Left ventricle myocardium inferior (tissue), 1 donor: Measurements from ENCODE around the gene RIPOR2. TPM values are rescaled to one million over a fixed set of nuclear protein-coding genes. Genes with fewer than 3 reads are reported as not detected.

ENCODE experiments used
- DNase-seq: peaks from one replicate; pipeline ENCODE4 v3.0.0-alpha.2; 2020
- H3K27ac ChIP-seq: fragments of 200-600 bp; replicated peaks from 2 replicates; pipeline ENCODE4 v1.8.0; 2021
- H3K27me3 ChIP-seq: fragments of 200-600 bp; 2 replicates; pipeline ENCODE4 v1.8.0; 2021; ENCODE audit warnings: low read depth
- H3K36me3 ChIP-seq: fragments of 200-600 bp; 2 replicates; pipeline ENCODE4 v1.8.0; 2021
- H3K4me1 ChIP-seq: fragments of 200-600 bp; 2 replicates; pipeline ENCODE4 v1.8.0; 2021
- H3K4me3 ChIP-seq: fragments of 200-600 bp; 2 replicates; pipeline ENCODE4 v1.8.0; 2021; ENCODE audit warnings: mild to moderate bottlenecking, moderate library complexity
- H3K9me3 ChIP-seq: fragments of 200-600 bp; replicated peaks from 2 replicates; pipeline ENCODE4 v1.8.0; 2021
- CTCF ChIP-seq: fragments of 200-600 bp; IDR thresholded peaks from 2 replicates; pipeline ENCODE4 v1.8.0; 2021; ENCODE audit warnings: antibody characterized with exemption, mild to moderate bottlenecking, borderline replicate concordance
- intact Hi-C: fragments of 100-400 bp; cut with micrococcal nuclease; formaldehyde crosslinking; loops from one replicate; pipeline ENCODE4 v1.11.0; 2022
- total RNA-seq: library from RNA; stranded (reverse); fragmentation: NEBNext Ultra II Directional; extraction: Animal tissue kit (Norgen Biotek cat#: 25700); gene quantifications from one replicate; pipeline ENCODE4 v1.2.1, GENCODE V29; 2021
- donor health status: DM: no; HTN: yes; CAD: no; lungs with severe emphysema.

Gene RIPOR2
- total RNA-seq, 1 donor from 2014 or later: 3.1 TPM

DNA sequence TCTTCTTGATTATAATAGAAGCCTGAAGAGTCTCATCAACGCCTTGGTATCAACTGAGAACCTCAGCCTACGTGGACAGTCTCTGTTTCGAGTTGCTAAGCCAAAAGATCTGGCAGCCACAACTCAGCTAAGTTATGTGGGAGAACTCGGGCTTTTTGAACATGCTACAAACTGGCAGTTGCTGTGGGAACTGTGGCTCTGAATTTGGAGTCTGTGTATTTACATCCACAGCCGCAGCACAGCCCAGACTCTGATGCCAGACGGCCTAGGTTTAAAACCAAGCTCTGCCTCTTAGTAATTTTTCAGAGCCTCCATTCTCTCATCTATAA is 35.8 kb downstream of the RIPOR2 start:
- Histone ChIP-seq H3K27ac (peak overlapping the region; percentile 7), H3K4me3 (no peak overlapping the region), H3K27me3 (no peaks in the 10 kb centered on the region), H3K36me3 (no peaks in the 10 kb centered on the region), H3K9me3 (peaks cover 16% of the 10 kb centered on the region), H3K4me1 (no peaks in the 10 kb centered on the region)
- TF ChIP-seq CTCF: no peak
- intact Hi-C loops: no loop called here
- no peak for DNase-seq

DNA sequence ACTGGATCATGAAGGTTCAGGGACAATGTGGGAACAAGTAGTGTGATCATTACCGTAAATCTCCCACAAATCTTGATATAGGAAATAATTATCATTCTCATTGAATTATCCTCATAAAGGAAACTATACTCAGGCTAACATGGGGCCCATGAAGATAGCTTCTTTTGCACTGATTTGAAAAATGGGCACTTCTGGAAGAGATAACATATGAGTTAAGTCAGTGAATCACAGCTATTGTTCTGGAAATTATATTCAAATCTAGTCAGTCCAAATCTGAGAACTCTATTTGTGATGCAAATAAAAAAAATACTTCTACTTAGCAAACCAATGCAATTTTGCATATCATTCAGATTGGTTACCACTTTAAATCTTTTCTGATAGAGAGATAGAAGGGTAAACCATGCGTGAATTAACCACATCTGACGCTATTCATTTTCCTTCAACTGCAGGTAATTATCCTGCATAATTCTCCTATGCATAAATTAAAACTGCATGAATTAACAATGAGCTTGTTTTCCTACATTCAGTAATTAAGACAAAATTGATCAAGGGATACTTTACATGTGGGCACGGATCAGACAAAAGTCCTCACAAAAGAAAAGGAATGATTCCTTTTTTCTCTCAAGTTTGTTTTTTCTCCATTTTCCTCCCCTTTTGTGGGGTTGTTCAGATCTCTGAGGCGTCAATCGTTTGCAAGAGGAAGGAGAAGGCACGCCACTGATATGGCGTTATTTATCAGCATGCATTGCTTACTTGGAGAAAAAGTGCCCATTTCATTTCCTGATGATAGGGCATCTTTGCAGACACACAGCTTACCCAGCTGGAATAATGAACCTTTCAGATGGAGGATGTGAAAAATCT is 36.4 kb downstream of the RIPOR2 start:
- H3K27me3 ChIP-seq: no peaks in the 10 kb centered on the region
- H3K27ac ChIP-seq: no peak overlapping the region
- no peaks in the 10 kb centered on the region for H3K4me1 ChIP-seq
- peaks cover 16% of the 10 kb centered on the region for H3K9me3 ChIP-seq
- no peak overlapping the region for H3K4me3 ChIP-seq
- H3K36me3 ChIP-seq: no peaks in the 10 kb centered on the region
- intact Hi-C loops: no loop called here
- DNase-seq: no peak
- no peak for TF ChIP-seq CTCF

DNA sequence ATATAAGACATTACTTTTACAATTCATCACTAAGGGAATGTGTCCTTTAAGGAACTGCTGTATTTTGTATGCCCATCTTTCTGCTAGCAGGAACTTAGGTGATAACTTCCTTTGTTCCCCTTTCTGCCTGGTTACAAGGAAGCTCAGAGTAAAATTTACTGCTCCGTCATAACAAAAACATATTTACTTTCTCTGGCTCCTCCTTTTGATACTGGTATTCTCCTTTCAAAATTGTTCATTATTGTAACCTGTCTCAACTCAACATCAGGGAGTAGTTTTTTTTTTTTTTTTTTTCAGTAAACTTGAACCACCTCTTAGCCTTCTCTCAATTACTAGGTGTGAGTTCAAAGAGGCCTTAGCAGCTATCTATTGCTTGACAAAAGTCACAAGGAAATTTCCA is 37.1 kb downstream of the RIPOR2 start:
- no peaks in the 10 kb centered on the region for H3K36me3 ChIP-seq
- H3K4me1 ChIP-seq: no peaks in the 10 kb centered on the region
- DNase-seq: no peak
- TF ChIP-seq CTCF: no peak
- no peak overlapping the region for H3K27ac ChIP-seq
- H3K9me3 ChIP-seq: peaks cover 11% of the 10 kb centered on the region
- intact Hi-C loops: no loop called here
- no peak overlapping the region for H3K4me3 ChIP-seq
- H3K27me3 ChIP-seq: no peaks in the 10 kb centered on the region

DNA sequence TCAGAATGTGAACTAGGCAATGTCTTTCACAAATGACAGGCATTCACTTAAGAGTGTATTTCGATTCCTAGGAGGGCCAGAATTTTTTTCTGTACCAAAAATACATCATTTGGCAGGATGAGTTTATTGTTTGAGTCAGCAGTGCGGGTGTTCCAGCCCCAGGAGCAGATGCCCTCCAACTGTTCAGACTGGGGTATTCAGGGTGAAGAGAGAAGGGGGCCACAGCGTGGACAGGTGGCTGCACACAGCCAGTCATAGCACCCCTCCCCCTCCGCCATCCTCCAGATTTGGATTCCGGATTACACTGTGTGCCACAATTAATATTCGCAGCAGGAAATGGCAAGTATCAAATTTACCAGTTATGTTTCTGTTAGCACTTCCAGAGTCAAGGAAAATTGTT is 38.6 kb downstream of the RIPOR2 start:
- no peaks in the 10 kb centered on the region for H3K4me1 ChIP-seq

DNA sequence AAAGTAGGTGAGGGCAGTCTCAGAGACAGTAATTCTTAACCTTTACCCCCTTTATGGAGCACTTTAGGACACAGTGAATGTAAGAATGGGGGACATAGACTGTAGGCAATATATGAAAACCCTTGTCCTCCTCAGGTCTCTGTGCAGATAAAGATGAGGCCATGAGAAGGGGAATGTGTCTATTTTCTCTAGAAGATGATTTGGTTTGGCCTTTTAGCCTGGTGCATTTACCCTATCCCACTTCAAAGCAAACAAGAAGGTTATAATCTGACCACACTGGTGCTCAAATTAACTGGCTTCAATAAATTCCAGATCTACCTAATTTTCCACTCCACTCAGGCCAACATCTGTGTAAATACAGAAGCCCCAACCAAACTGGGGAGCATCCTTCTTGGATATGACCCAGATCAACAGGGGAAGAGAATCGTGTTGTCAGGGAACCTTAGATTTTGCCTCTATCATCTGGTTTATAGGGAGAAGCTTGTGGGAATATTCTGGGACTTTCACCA is 42.4 kb downstream of the RIPOR2 start:
- DNase-seq: no peak
- Histone ChIP-seq H3K4me1 (no peaks in the 10 kb centered on the region), H3K27me3 (no peaks in the 10 kb centered on the region), H3K9me3 (no peaks in the 10 kb centered on the region), H3K4me3 (no peak overlapping the region), H3K36me3 (no peaks in the 10 kb centered on the region), H3K27ac (no peak overlapping the region)
- intact Hi-C loops: no loop called here
- TF ChIP-seq CTCF: no peak

More for the DNA sequence above, 38.6 kb downstream of the RIPOR2 start:
- H3K36me3 ChIP-seq: no peaks in the 10 kb centered on the region
- no peaks in the 10 kb centered on the region for H3K27me3 ChIP-seq
- no peak overlapping the region for H3K27ac ChIP-seq
- H3K4me3 ChIP-seq: no peak overlapping the region
- TF ChIP-seq CTCF: no peak
- intact Hi-C loops: no loop called here
- no peaks in the 10 kb centered on the region for H3K9me3 ChIP-seq
- no peak for DNase-seq
